Measurements from ENCODE around the gene SERPINI1. TPM values are rescaled to one million over a fixed set of nuclear protein-coding genes. Genes with fewer than 3 reads are reported as not detected.

The SERPINI1 gene
- total RNA-seq, 1 experiment from 2014 or later = 6.0 TPM

DNA sequence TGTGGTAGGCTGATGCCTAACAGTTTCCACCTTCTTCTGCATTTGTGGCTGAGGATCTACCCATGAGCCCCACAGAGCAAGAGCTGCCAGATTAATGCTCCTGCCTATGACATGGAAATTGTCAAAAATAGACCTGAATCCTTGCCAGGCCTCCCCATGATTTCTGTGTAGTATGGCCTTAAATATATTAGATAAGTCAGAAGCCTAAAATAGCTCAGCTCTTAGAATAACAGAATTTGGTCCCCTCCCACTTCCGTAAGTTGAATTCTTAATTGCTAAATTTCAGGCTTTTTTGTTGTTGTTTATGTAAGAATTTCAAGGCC lies 129.0 kb downstream of the SERPINI1 start:
- no peak for DNase-seq

More for the DNA sequence above, 129.0 kb downstream of the SERPINI1 start:
- H2BK120ac ChIP-seq (ENCODE audit: low read depth, low read length, poor library complexity, severe bottlenecking) = no peak overlapping the region
- no peaks in the 10 kb centered on the region for H3K27me3 ChIP-seq (ENCODE audit: insufficient read depth, low read length)
- H3K23me2 ChIP-seq (ENCODE audit: insufficient read length, low read depth, low read length, poor library complexity, severe bottlenecking) = no peaks in the 10 kb centered on the region
- Mint-ChIP-seq H3K4me1 (peaks cover 5 to 6% of the 10 kb centered on the region in 2 experiments; a peak in 3 of 4 replicates), H3K27ac (no peak overlapping the region), H3K4me3 (no peak overlapping the region), H3K36me3 (ENCODE audit: insufficient read depth in 1 of 3, low read depth in 3 of 3) (peaks cover 0 to 6% (median 0%) of the 10 kb centered on the region in 3 experiments; a peak in 1 of 7 replicates), H3K9me3 (peaks cover 2 to 3% of the 10 kb centered on the region in 2 experiments; a peak in 2 of 5 replicates), H3K27me3 (ENCODE audit: low read depth) (no peaks in the 10 kb centered on the region)
- H3K9ac ChIP-seq (ENCODE audit: extremely low read depth, insufficient read length, low read length) = no peak overlapping the region
- no peaks in the 10 kb centered on the region for H4K20me1 ChIP-seq (ENCODE audit: control insufficient read depth, insufficient read depth, insufficient read length)
- H3K56ac ChIP-seq (ENCODE audit: insufficient read length, low read depth, low read length) = no peak overlapping the region
- H4K5ac ChIP-seq (ENCODE audit: insufficient read length, low read depth, low read length) = no peak overlapping the region
- H3K23ac ChIP-seq (ENCODE audit: insufficient read length, low read depth, low read length) = no peak overlapping the region
- H3K9me3 ChIP-seq (ENCODE audit: control insufficient read depth, low read depth, low read length) = no peaks in the 10 kb centered on the region
- no peak overlapping the region for H4K8ac ChIP-seq (replicated peaks; ENCODE audit: insufficient read length, low read depth, low read length)
- H3K14ac ChIP-seq (ENCODE audit: insufficient read depth, low read length) = no peak overlapping the region
- no peak overlapping the region for H3T11ph ChIP-seq (ENCODE audit: low read length)
- no peak for TF ChIP-seq CTCF (conservative IDR thresholded peaks at IDR 0.05)
- no peak overlapping the region for H3K4me2 ChIP-seq (ENCODE audit: insufficient read depth, insufficient read length, low read length)
- H3K4me1 ChIP-seq (ENCODE audit: insufficient read depth, low read length) = no peaks in the 10 kb centered on the region
- H4K91ac ChIP-seq (ENCODE audit: insufficient read length, low read depth, low read length) = no peak overlapping the region
- H3K79me2 ChIP-seq (ENCODE audit: insufficient read depth, low read length) = no peaks in the 10 kb centered on the region
- no peaks in the 10 kb centered on the region for H3K79me1 ChIP-seq (ENCODE audit: insufficient read depth, low read depth, low read length, poor library complexity, severe bottlenecking)
- H2BK5ac ChIP-seq (ENCODE audit: insufficient read length, low read length) = no peak overlapping the region
- H2AK5ac ChIP-seq (ENCODE audit: insufficient read length, low read length) = no peak overlapping the region
- no peak overlapping the region for H2BK20ac ChIP-seq (ENCODE audit: low read depth, low read length, poor library complexity, severe bottlenecking)
- H3K4ac ChIP-seq (ENCODE audit: low read depth, low read length) = no peak overlapping the region
- H3K18ac ChIP-seq (ENCODE audit: insufficient read length, low read depth, low read length) = no peak overlapping the region
- no CpG with 5 or more reads among the region's 1 CpG for WGBS (ENCODE audit: extremely low coverage, insufficient read length, low lambda C conversion rate)
- no peak overlapping the region for H3K27ac ChIP-seq (ENCODE audit: insufficient read length, low read depth, low read length)
- no peak overlapping the region for H2AFZ ChIP-seq (ENCODE audit: low read length)
- no peak overlapping the region for H2BK12ac ChIP-seq (ENCODE audit: insufficient read length, low read depth, low read length)
- H2BK15ac ChIP-seq (ENCODE audit: low read depth, low read length) = no peak overlapping the region

Measured in H9 (cell line).